Measurements from ENCODE around the gene LY9. TPM values are rescaled to one million over a fixed set of nuclear protein-coding genes. Genes with fewer than 3 reads are reported as not detected.

Gene LY9
- total RNA-seq, 6 experiments from 2014 or later: 0.11 to 1.3 (median 0.37) TPM; not detected in 1

GRCh38 chr1:160755461-160755860 is 40.5 kb upstream of the LY9 start:
- TF ChIP-seq CTCF (IDR thresholded peaks at IDR 0.05) (no peak), POLR2A (IDR thresholded peaks at IDR 0.05) (no peak)
- intact Hi-C loops (cut with DNase I): no loop called here
- Histone ChIP-seq H3K9me3 (no peaks in the 10 kb centered on the region), H3K4me3 (no peak overlapping the region), H3K27me3 (no peaks in the 10 kb centered on the region), H3K27ac (no peak overlapping the region), H3K36me3 (no peaks in the 10 kb centered on the region), H3K4me1 (peaks cover 0 to 6% (median 0%) of the 10 kb centered on the region in 4 donors)
- 91% methylated on average over 2 of the region's 2 CpGs for WGBS (ENCODE audit: insufficient coverage, low coverage, low lambda C conversion rate, missing lambda C conversion rate)
- ATAC-seq (no peak), DNase-seq (no peak)

- ATAC-seq (peak in 3 of 4 donors; percentile 18 to 35 (median 30)), DNase-seq (no peak)
- Histone ChIP-seq H3K4me1 (peaks cover 0 to 8% (median 0%) of the 10 kb centered on the region in 4 donors), H3K4me3 (no peak overlapping the region), H3K27me3 (no peaks in the 10 kb centered on the region), H3K27ac (no peak overlapping the region), H3K36me3 (no peaks in the 10 kb centered on the region), H3K9me3 (no peaks in the 10 kb centered on the region)
- intact Hi-C loops (cut with DNase I): no loop called here
- TF ChIP-seq POLR2A (IDR thresholded peaks at IDR 0.05): no peak
- TF ChIP-seq CTCF (IDR thresholded peaks at IDR 0.05): no peak
- WGBS (ENCODE audit: insufficient coverage, low coverage, low lambda C conversion rate, missing lambda C conversion rate): 45% methylated on average over 4 of the region's 5 CpGs
These were observed 39.8 kb upstream of the LY9 start for GRCh38 chr1:160755911-160756848.

GRCh38 chr1:160756849-160757201 is 39.1 kb upstream of the LY9 start:
- no peaks in the 10 kb centered on the region for H3K36me3 ChIP-seq
- no peak overlapping the region for H3K4me3 ChIP-seq
- ATAC-seq: no peak
- peaks cover 0 to 8% (median 0%) of the 10 kb centered on the region in 4 donors for H3K4me1 ChIP-seq
- TF ChIP-seq CTCF (IDR thresholded peaks at IDR 0.05) (no peak), POLR2A (IDR thresholded peaks at IDR 0.05) (no peak)
- no peak for DNase-seq
- H3K27me3 ChIP-seq: no peaks in the 10 kb centered on the region
- no peak overlapping the region for H3K27ac ChIP-seq
- intact Hi-C loops (cut with DNase I): no loop called here
- WGBS (ENCODE audit: insufficient coverage, low coverage, low lambda C conversion rate, missing lambda C conversion rate): 88% methylated on average over 2 of the region's 2 CpGs
- H3K9me3 ChIP-seq: no peaks in the 10 kb centered on the region

- no peak overlapping the region for H3K4me3 ChIP-seq
- DNase-seq (no peak), ATAC-seq (no peak)
- H3K27me3 ChIP-seq: no peaks in the 10 kb centered on the region
- intact Hi-C loops (cut with DNase I): no loop called here
- no peak overlapping the region for H3K27ac ChIP-seq
- no peaks in the 10 kb centered on the region for H3K36me3 ChIP-seq
- peaks cover 0 to 8% (median 0%) of the 10 kb centered on the region in 4 donors for H3K4me1 ChIP-seq
- WGBS (ENCODE audit: insufficient coverage, low coverage, low lambda C conversion rate, missing lambda C conversion rate): 88% methylated on average over 2 of the region's 2 CpGs
- no peak for TF ChIP-seq CTCF (IDR thresholded peaks at IDR 0.05)
- no peak for TF ChIP-seq POLR2A (IDR thresholded peaks at IDR 0.05)
- no peaks in the 10 kb centered on the region for H3K9me3 ChIP-seq
These were observed 37.5 kb upstream of the LY9 start for GRCh38 chr1:160758521-160758920.

Data from right lobe of liver (tissue), 6 donors.